ENCODE results near the gene TC2N. TPM values are rescaled to one million over a fixed set of nuclear protein-coding genes. Genes with fewer than 3 reads are reported as not detected.

TC2N gene
- polyA plus RNA-seq, 1 donor, result 3.1 TPM

Other genes with a start within 250 kb of the TC2N start
- 0.09 TPM for gene CATSPERB, start 135.4 kb downstream of the TC2N start, polyA plus RNA-seq (ENCODE audit: insufficient read length)
- gene FBLN5, start 80.2 kb upstream of the TC2N start, polyA plus RNA-seq (ENCODE audit: insufficient read length), result 74.7 TPM
- gene TRIP11, start 172.5 kb upstream of the TC2N start, polyA plus RNA-seq (ENCODE audit: insufficient read length), result 16.6 TPM
- gene ATXN3, start 239.0 kb upstream of the TC2N start, polyA plus RNA-seq (ENCODE audit: insufficient read length), result 16.6 TPM

Measured in forelimb muscle (tissue), 1 donor.